Measurements from ENCODE around the gene LAMB4.

DNA sequence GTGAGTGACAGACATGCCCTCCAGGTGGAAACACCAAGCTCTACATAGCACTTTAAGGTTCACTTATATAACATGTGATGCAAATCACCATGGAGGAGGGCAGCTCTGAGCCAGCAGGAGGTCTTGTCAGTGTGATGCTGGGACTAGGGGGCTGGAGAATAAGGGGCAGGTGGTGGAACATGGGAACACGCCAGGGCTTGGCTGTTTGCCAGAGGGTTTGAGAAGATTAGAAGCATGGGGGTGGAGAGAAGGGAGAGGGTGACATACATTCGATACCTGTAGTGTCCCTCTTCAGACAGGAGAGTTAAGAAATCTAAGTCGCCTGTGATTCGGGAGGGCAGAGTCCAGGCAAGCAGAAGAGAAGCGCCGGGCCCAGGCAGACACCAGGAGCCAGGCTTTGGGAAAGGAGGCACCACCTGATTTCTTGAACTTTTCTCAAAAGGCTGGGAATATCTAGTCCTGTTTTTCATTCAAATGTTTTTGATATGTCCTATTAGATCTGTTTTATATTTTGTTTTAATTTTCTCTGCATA, 16.9 kb upstream of the LAMB4 start:
- TF ChIP-seq, protein P1, sequence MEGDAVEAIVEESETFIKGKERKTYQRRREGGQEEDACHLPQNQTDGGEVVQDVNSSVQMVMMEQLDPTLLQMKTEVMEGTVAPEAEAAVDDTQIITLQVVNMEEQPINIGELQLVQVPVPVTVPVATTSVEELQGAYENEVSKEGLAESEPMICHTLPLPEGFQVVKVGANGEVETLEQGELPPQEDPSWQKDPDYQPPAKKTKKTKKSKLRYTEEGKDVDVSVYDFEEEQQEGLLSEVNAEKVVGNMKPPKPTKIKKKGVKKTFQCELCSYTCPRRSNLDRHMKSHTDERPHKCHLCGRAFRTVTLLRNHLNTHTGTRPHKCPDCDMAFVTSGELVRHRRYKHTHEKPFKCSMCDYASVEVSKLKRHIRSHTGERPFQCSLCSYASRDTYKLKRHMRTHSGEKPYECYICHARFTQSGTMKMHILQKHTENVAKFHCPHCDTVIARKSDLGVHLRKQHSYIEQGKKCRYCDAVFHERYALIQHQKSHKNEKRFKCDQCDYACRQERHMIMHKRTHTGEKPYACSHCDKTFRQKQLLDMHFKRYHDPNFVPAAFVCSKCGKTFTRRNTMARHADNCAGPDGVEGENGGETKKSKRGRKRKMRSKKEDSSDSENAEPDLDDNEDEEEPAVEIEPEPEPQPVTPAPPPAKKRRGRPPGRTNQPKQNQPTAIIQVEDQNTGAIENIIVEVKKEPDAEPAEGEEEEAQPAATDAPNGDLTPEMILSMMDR (conservative IDR thresholded peaks at IDR 0.05): no peak
- TF ChIP-seq ZFX (IDR thresholded peaks at IDR 0.05): no peak

Data from C4-2B (cell line).